ENCODE data around the gene RPL27A. TPM values are rescaled to one million over a fixed set of nuclear protein-coding genes. Genes with fewer than 3 reads are reported as not detected.

RPL27A gene
- total RNA-seq, 1 experiment from 2014 or later, result 629 TPM

DNA sequence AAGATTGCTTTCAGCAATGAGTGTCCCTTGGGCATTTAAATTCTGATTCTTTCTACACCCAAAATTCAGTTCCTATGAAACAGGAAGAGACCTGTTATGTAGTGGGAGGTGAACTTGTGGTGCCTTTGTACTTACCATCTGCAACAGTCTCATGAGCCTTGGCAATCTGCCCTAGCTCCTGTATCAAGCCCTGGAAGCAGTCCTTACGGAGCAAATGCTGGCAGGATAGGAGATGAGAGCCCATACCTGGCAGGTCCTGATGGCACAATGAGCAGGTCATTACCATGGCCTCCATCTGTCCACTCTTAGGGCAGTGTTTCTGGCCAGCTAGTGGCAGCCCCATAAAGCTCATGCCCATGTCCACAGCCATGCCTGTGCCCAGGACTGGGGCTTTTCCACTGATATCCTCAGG lies 10.9 kb upstream of the RPL27A start:
- no TSS peak for BruUV-seq (replicated peaks)
- ChIA-PET CTCF (no interaction called here), POLR2A (ENCODE audit: low non-redundant PET) (no interaction called here)
- H3K4me3 ChIP-seq (ENCODE audit: low read depth, low read length, poor library complexity, severe bottlenecking), result no peak overlapping the region
- H3K36me3 ChIP-seq (ENCODE audit: insufficient read depth, low read length, poor library complexity, severe bottlenecking), result no peaks in the 10 kb centered on the region
- no peaks in the 10 kb centered on the region for H3K27me3 ChIP-seq (replicated peaks; ENCODE audit: insufficient read depth, low read depth, low read length, poor library complexity)
- intact Hi-C loops (cut with micrococcal nuclease; ENCODE audit: unreplicated experiment), result loop anchor here (5.0 kb wide), 1 partner anchor 141 kb away; a partner anchor contains a TSS
- H3K9me3 ChIP-seq (ENCODE audit: low read depth, low read length, poor library complexity, severe bottlenecking), result no peaks in the 10 kb centered on the region
- peak overlapping the region; percentile 88 for H3K27ac ChIP-seq (ENCODE audit: low read depth, low read length, poor library complexity, severe bottlenecking)
- peaks cover 32% of the 10 kb centered on the region for H3K4me1 ChIP-seq (ENCODE audit: insufficient read depth, low read length, poor library complexity, severe bottlenecking)
- no peak for TF ChIP-seq EZH2 (IDR thresholded peaks at IDR 0.05; ENCODE audit: borderline replicate concordance, low read depth, low read length, poor library complexity, severe bottlenecking)
- TF ChIP-seq, protein P1, sequence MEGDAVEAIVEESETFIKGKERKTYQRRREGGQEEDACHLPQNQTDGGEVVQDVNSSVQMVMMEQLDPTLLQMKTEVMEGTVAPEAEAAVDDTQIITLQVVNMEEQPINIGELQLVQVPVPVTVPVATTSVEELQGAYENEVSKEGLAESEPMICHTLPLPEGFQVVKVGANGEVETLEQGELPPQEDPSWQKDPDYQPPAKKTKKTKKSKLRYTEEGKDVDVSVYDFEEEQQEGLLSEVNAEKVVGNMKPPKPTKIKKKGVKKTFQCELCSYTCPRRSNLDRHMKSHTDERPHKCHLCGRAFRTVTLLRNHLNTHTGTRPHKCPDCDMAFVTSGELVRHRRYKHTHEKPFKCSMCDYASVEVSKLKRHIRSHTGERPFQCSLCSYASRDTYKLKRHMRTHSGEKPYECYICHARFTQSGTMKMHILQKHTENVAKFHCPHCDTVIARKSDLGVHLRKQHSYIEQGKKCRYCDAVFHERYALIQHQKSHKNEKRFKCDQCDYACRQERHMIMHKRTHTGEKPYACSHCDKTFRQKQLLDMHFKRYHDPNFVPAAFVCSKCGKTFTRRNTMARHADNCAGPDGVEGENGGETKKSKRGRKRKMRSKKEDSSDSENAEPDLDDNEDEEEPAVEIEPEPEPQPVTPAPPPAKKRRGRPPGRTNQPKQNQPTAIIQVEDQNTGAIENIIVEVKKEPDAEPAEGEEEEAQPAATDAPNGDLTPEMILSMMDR (conservative IDR thresholded peaks at IDR 0.05; ENCODE audit: low read depth, low read length), result no peak
- DNase-seq (ENCODE audit: low spot score), result peak; percentile 93

DNA sequence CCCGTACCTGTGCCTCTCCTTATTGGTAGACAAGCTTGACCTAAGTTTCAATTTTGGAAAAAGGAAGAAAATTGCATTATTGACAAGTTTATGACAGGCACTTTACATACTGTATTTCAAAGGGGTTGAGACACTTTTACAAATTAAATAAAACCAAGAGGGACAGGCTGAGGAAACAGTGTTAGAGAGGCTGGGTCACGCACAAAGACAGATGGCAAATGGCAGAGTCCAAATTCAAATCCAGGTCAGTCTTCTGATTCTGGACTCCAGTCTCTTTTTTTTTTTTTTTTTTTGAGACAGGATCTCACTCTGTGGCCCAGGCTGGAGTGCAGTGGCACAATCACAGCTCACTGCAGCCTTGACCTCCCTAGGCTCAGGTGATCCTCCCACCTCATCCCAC lies 10.2 kb upstream of the RPL27A start:
- no peak for DNase-seq (ENCODE audit: low spot score)
- intact Hi-C loops (cut with micrococcal nuclease; ENCODE audit: unreplicated experiment), result loop anchor here (5.0 kb wide), 1 partner anchor 140 kb away; a partner anchor contains a TSS
- H3K27ac ChIP-seq (ENCODE audit: low read depth, low read length, poor library complexity, severe bottlenecking), result peak overlapping the region; percentile 88
- no peaks in the 10 kb centered on the region for H3K9me3 ChIP-seq (ENCODE audit: low read depth, low read length, poor library complexity, severe bottlenecking)
- ChIA-PET CTCF (no interaction called here), POLR2A (ENCODE audit: low non-redundant PET) (no interaction called here)
- no TSS peak for BruUV-seq (replicated peaks)
- H3K4me1 ChIP-seq (ENCODE audit: insufficient read depth, low read length, poor library complexity, severe bottlenecking), result peaks cover 32% of the 10 kb centered on the region
- H3K36me3 ChIP-seq (ENCODE audit: insufficient read depth, low read length, poor library complexity, severe bottlenecking), result no peaks in the 10 kb centered on the region
- H3K27me3 ChIP-seq (replicated peaks; ENCODE audit: insufficient read depth, low read depth, low read length, poor library complexity), result no peaks in the 10 kb centered on the region
- no peak for TF ChIP-seq EZH2 (IDR thresholded peaks at IDR 0.05; ENCODE audit: borderline replicate concordance, low read depth, low read length, poor library complexity, severe bottlenecking)
- TF ChIP-seq, protein P1 (conservative IDR thresholded peaks at IDR 0.05; ENCODE audit: low read depth, low read length), result no peak
- no peak overlapping the region for H3K4me3 ChIP-seq (ENCODE audit: low read depth, low read length, poor library complexity, severe bottlenecking)

DNA sequence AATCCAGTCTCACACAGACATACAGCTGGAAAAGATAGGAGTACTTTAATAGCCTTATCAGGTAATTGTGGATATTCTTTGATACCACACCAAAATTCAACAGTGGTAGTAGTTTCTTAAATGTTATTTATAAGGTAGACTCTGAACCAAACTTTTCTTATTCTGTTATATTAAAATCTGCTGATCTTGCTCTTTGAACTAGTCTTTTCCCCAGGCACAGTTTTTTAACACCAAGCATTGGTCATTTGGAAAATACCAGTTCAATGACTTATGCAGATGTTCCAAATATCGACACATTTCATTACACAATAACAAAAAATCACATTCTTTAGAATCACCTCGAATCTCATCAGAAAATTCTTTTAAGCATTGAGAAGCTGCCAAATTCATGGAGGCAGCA lies 7.7 kb upstream of the RPL27A start:
- Histone ChIP-seq H3K27me3 (replicated peaks; ENCODE audit: insufficient read depth, low read depth, low read length, poor library complexity) (no peaks in the 10 kb centered on the region), H3K27ac (ENCODE audit: low read depth, low read length, poor library complexity, severe bottlenecking) (no peak overlapping the region), H3K4me1 (ENCODE audit: insufficient read depth, low read length, poor library complexity, severe bottlenecking) (peaks cover 32% of the 10 kb centered on the region), H3K9me3 (ENCODE audit: low read depth, low read length, poor library complexity, severe bottlenecking) (no peaks in the 10 kb centered on the region), H3K4me3 (ENCODE audit: low read depth, low read length, poor library complexity, severe bottlenecking) (no peak overlapping the region), H3K36me3 (ENCODE audit: insufficient read depth, low read length, poor library complexity, severe bottlenecking) (no peaks in the 10 kb centered on the region)
- TF ChIP-seq, protein P1 (conservative IDR thresholded peaks at IDR 0.05; ENCODE audit: low read depth, low read length), result no peak
- no peak for TF ChIP-seq EZH2 (IDR thresholded peaks at IDR 0.05; ENCODE audit: borderline replicate concordance, low read depth, low read length, poor library complexity, severe bottlenecking)
- POLR2A ChIA-PET (ENCODE audit: low non-redundant PET), result no interaction called here
- DNase-seq (ENCODE audit: low spot score), result no peak
- CTCF ChIA-PET, result no interaction called here
- BruUV-seq (replicated peaks), result no TSS peak
- intact Hi-C loops (cut with micrococcal nuclease; ENCODE audit: unreplicated experiment), result loop anchor here (5.0 kb wide), 1 partner anchor 137 kb away; a partner anchor contains a TSS
